Activated CD4-positive, alpha-beta T cell treated with anti-CD3 and anti-CD28 coated beads, Interleukin-2, amount 50 U/mL, for 16 hours (primary cell): ENCODE measurements around the gene BCAS1.
"Not testable (repeated sequence)": the region's sequence is repeated elsewhere in the genome, so short reads cannot be mapped to it uniquely, and the experiment has no call there.

ENCODE experiments used
- DNase-seq: peaks from one replicate; pipeline ENCODE4 v3.0.0-alpha.2; 2020

BCAS1 gene

DNA sequence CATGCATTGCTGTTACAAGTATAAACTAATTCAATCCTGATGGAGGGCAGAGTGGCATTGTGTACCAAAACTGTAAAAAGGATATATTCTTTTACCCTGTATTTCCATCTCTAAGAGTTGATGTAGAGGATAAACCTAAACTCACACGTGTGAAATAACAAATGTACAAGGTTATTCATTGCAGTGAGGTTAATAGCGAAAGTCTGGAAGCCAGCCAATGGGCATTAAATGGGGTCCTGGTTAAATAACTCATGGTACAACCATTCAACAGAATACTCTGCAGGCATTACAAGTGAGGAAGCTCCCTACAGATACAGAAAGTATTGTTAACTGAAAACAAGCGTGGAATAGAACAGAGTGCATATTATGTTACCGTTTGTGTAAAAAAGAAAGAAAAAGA is 56.9 kb downstream of the BCAS1 start:
- DNase-seq = no peak

GRCh38 chr20:54011346-54011745 is 59.0 kb downstream of the BCAS1 start:
- no peak for DNase-seq

DNA sequence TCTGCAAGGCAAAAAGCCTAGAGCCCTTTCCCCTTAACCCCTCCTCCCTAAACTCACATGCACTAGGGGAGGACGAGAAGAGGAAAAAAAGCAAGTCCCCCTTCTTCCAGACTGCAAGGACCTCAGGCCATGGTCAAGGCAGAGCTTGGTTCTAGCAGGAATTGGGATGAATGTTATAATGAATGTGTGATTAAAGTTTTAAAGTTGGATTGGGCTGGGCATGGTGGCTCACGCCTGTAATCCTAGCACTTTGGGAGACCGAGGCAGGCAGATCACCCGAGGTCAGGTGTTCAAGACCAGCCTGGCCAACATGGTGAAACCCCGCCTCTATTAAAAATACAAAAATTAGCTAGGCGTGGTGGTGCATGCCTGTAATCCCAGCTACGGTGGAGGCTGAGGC is 64.2 kb downstream of the BCAS1 start:
- not testable (repeated sequence) for DNase-seq

DNA sequence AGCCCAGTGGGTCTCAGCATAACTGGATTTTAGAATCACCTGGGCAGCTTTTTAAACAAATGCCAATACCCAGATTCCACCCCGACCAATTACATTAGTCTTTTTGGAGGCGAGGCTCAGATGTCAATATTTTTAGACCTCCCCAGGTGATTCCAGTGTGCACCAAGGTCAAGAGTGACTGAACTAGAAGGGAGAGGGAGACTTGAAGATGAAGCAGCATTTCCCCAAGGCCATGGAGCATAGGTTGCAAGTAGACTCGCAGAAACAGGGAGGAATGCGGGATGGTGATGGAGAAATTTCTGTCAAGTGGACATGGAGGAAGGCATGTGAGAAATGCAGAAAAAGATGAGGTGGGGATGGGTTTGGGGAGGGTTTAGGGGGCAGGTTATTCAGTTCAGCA is 64.9 kb downstream of the BCAS1 start:
- no peak for DNase-seq

- peak; percentile 62 for DNase-seq
Measured at GRCh38 chr20:54004445-54004844, 65.9 kb downstream of the BCAS1 start.

GRCh38 chr20:54002741-54003140 is 67.7 kb downstream of the BCAS1 start:
- no peak for DNase-seq

DNA sequence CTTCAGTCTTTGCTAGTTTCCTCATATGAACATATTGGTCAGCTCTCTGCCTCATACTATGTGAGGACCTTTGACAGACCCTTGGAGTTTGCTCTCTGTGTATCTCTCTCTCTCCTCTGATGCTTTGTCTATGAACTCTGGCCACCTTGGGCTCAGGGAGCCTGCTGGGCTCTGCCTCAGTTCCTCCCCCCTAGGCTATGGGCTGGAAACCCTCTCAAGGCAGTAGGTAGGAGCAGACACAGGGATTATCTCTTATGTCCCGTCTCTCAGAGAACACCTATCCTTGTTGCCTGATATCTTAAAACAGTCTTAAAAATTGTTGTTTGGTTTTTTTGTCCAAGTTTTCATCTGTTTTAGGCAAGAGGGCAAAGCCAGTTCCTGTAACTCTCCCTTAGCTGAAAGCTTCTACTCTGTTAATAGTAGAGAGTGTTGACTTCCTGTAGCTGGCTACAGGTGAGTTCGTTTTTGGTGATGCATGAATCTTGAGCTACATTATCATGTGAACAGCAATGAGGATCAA is 68.3 kb downstream of the BCAS1 start:
- DNase-seq = no peak

DNA sequence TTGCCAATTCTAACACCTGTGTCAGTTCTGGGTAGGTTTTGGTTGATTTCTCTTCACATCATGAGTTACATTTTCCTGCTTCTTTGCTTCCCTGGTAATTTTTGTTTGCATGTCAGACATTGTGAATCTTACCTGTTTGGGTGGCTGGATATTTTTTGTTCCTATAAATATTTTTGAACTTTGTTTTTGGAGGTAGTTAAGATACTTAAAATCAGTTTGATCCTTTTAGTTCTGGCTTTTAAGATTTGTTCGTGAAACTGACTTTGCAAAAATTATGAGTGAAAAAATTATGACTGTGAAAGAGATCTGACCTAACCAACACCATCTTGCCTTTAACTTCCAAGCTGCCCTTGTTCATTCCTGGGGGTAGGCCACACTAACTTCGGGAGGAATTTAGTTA is 69.5 kb downstream of the BCAS1 start:
- DNase-seq = no peak

DNA sequence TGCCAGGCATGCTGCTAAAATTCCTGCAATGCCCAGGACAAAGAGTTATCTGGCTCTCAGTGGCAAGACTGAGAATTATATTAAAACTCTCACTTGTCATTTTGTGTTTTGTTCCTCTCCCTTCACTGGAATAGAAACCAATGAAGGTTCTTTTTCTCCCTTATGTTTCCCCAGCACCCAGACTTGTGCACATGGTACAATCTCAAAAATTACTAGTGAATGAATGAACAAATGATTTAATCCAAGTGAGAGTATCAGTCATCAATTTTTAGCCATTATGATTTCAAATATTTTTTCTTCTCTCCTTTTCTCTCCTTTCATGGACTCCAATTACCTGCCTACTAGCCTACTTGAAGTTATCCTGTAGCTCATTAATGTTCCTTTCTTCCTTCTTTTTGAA is 70.1 kb downstream of the BCAS1 start:
- DNase-seq = no peak

DNA sequence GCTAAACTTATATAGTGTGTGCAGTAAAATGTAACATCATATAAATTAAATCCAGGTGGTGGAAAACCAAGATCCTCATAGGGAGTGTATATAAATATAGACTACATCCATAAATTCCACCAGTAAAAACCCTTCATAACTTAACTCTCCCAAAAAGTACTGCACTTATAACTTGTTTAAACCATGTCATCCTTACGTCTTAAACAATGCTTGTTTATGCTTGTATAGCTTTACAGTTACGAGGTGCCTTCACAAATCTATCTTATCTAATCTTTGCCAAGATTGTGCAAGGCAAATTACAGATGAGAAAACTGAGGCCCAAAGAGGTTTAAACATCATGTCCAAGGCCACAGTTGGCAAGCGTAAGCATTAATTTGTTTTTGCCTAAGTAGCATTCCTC is 71.3 kb downstream of the BCAS1 start:
- no peak for DNase-seq

DNA sequence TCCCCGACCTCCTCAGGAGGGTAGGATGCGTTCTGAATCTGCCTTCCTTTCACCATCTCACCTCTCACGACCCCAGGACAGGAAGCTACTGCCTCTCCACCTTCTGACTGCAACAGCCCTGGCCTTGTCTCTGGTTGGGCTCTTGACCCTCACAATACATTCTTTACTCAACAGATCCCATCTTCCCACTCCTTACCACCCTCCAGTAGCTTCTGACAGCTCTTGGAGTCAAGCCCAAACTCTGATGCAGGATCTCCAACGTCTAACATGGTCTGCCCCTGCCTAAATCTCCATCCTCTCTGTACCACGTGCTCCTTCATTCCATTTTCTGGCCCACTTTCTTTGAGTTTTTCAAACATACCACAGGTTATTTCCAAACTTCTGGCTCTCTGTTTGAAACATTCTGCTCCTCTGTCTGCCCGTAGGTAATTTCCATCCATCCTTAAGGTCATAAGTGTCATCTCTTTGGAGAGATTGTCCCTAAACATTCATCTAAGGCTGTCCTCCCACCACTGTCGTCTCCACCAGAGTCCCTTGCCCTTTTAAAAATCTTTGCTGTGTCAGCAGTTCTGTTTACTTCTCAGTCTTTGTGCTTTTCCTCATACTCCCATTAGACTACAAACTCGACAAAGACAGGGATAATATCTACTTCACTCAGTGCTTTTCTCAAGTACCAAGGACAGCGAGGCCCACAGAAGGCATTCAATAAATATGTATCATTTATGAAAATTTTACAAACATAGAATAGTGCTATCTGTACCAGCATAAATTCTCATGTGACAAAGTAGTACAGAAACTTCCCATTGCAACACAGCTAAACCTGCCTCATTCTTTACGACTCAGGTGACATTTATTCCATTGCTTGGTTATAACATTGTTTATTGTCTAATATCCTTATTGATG is 73.6 kb downstream of the BCAS1 start:
- DNase-seq = no peak

DNA sequence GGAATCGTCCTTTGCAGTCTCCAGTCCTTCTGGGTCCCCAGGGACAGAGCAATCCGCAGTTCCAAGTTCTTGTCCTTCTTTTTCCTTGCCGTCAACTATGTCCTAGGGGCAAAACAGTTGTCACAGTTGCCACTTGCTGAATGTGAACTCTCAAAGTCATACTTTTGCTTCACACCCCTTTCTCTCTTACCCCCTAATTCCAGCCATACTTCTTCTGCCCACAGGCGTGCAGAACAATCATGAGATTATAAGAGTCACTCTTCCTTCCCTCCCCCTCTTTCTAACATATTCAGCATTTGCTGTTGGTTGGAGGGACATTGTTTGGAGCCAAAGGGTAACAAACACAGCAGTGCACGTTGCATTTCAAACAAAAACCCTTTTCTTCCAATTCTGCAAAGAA is 74.4 kb downstream of the BCAS1 start:
- DNase-seq = no peak

DNA sequence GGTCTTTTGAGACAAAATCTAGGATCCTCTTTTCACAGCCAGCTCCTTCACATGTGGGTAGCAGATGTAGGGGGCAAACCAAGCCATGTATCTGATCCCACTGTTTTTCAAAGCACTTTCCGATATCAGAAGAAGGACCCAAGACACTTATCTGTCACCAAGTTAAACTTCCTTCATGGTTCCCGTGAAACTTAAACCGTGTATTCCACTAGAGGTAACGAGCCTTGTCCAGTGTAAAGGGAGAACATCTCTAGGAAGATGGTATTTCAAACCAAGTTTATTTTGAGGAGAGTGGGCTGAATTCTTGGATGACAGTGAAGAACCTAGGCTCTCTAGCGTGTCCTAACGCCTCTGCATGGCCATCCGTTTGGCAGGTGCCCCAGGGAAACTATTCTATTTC is 76.3 kb downstream of the BCAS1 start:
- no peak for DNase-seq

GRCh38 chr20:53993310-53993709 is 77.1 kb downstream of the BCAS1 start:
- no peak for DNase-seq

GRCh38 chr20:53990768-53991450 is 79.5 kb downstream of the BCAS1 start:
- DNase-seq = no peak

- no peak for DNase-seq
Measured at GRCh38 chr20:53990003-53990402, 80.4 kb downstream of the BCAS1 start.

DNA sequence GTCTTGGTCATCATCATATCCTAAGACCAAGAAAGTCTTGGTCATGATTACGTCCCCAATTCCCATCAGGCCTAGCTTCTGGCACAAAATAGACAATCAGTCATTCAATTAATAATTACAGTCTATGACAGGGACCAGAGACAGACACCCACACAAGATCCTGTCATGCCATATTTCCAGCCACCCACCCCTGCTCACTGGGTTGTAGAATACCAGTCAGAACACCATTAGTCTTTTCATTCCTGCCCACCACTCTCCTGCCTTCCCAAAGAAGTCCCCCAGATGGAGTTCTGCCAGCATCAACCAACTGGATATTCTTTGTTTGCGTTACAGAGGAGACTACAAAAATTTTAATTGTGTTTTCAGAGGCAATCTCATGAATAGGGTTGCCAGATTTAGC is 81.0 kb downstream of the BCAS1 start:
- no peak for DNase-seq

GRCh38 chr20:53986037-53986650 is 84.2 kb downstream of the BCAS1 start:
- DNase-seq = no peak

DNA sequence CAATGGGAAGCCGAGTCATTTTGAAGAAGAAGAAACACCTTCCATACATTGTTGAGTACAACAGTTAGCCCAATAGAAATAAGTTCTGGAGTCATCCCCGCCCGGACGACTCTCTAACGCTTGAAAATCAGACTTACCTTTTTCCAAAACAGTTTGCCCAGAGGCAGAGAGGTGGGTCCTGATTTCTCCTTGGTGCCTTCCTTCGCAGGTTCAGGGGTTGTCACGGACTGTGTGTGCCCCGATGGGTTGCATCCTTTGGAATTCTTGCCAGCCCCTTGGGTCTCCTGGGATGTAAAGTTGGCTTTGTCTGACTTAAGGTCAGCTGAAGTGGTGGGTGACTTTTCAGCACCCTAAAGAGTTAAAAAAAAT is 85.3 kb downstream of the BCAS1 start:
- no peak for DNase-seq

DNA sequence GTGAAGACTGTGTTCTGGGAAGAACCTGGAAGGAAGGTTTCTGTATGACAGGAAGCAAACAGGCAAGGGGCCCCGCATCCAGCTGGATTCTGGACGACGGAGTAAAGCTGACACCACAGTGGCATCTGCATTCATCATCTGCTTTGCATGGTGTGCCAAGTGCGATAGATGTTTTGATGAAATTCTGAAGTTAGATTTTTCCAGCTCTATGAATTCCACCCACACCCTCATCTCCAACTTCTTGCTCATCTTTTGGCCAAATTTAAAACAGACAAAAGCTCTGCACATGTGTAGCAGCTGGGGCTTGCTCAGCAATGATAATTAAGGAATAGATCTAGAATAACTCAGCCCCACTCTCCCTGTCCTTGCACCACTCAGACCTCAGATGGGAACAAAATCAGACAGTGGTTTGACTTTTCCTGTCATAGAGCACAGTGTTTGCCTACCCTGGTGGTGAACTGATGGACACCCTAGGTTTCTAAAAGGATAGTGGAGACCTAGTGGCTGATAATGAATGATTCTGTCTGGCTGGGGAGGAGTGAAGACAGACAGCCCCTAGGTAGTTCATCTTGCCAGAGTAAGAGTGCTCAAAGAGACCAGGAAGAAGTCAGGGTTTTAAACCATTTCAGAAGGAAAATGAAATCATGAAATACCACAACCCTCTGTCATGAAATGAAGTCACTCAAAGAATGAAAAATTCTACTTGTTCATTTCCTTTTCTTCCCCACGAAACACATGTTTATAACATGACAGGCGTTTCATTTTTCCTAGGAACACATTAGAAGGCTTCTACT is 85.8 kb downstream of the BCAS1 start:
- no peak for DNase-seq

DNA sequence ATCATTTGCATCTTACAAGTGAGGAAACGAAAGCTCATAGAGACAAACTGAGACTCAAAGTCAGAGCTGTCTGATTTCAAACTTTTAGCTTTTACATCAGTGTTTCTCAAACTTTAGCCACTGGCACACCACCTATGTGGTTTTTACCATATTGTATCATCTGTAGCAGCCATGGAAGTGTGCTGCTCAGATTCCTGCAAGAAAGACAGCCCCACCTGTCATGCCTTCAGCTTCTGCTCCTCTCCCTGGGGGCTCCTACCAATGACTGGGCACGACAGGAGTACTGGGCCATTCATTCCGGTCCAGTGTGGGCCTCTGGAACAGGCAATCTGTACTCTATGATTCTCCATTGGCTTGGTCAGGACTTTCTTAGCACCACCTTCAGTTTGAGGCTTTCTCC is 87.0 kb downstream of the BCAS1 start:
- DNase-seq = no peak

- no peak for DNase-seq
Measured at GRCh38 chr20:53982624-53983023, 87.8 kb downstream of the BCAS1 start.
